Right atrium auricular region (tissue), 2 donors: ENCODE measurements around the gene SGPP1. TPM values are rescaled to one million over a fixed set of nuclear protein-coding genes. Genes with fewer than 3 reads are reported as not detected.
A peak's percentile ranks its signal among the peaks of the same experiment; 100 is the strongest.

ENCODE experiments used
- DNase-seq: peaks from one replicate; pipeline ENCODE4 v3.0.0-alpha.2; 2019; ENCODE audit warnings: low spot score
- H3K27ac ChIP-seq, 2 donors: fragments of 200-600 bp; sonication (generic); 1 replicate in 1 of 2; 2 replicates in 1 of 2; pipeline ENCODE4 v1.5.1; 2016 to 2019
- H3K27me3 ChIP-seq, 2 donors: fragments of 200-600 bp; sonication (generic); one replicate each; pipeline versions ENCODE4 v1.5.1 to v1.6.0; 2017 to 2019
- H3K36me3 ChIP-seq: fragments of 200-600 bp; sonication (generic); one replicate; pipeline ENCODE4 v1.5.1; 2016
- H3K4me1 ChIP-seq, 2 donors: fragments of 200-600 bp; sonication (generic); one replicate each; pipeline versions ENCODE4 v1.5.1 to v1.6.0; 2017 to 2019
- H3K4me3 ChIP-seq, 2 donors: fragments of 200-600 bp; sonication (generic); 1 replicate in 1 of 2; 2 replicates in 1 of 2; pipeline ENCODE4 v1.5.1; 2017 to 2019; ENCODE audit warnings: mild to moderate bottlenecking in 1 of 2, moderate library complexity in 1 of 2
- H3K9me3 ChIP-seq, 2 donors: fragments of 200-600 bp; sonication (generic); one replicate each; pipeline ENCODE4 v1.5.1; 2019
- CTCF ChIP-seq, 2 donors: fragments of 200-600 bp; sonication (generic); IDR thresholded peaks; one replicate each; pipeline ENCODE4 v1.5.1; 2019; ENCODE audit warnings: antibody characterized with exemption in 2 of 2
- total RNA-seq, 2 donors: library from RNA; depleted of rRNA; stranded (reverse); fragments of >200 nt; gene quantifications; one replicate each; pipeline ENCODE4 v1.1.0, GENCODE V29; 2016

Gene SGPP1
- total RNA-seq = 1 to 10 TPM; 9.1 to 9.3 TPM

- TF ChIP-seq CTCF (IDR thresholded peaks at IDR 0.05) = peak in 1 of 2 donors; percentile 49
- peaks cover 0 to 24% of the 10 kb centered on the region in 2 donors for H3K4me1 ChIP-seq
- H3K36me3 ChIP-seq = no peaks in the 10 kb centered on the region
These were observed at the start of gene SGPP1 for GRCh38 chr14:63727736-63728728. TSS of gene SGPP1 (minus strand) at chr14:63728065. CDS start at chr14:63727944, 121 bp downstream.

GRCh38 chr14:63777024-63777423, 49.2 kb upstream of the SGPP1 start:
- DNase-seq = no peak
- H3K9me3 ChIP-seq = no peaks in the 10 kb centered on the region
- no peak overlapping the region for H3K4me3 ChIP-seq
- no peak overlapping the region for H3K27ac ChIP-seq
- H3K27me3 ChIP-seq = no peaks in the 10 kb centered on the region
- no peaks in the 10 kb centered on the region for H3K4me1 ChIP-seq
- no peak for TF ChIP-seq CTCF (IDR thresholded peaks at IDR 0.05)
- no peaks in the 10 kb centered on the region for H3K36me3 ChIP-seq

More at GRCh38 chr14:63727736-63728728, at the start of gene SGPP1:
- peak within 1 kb of the TSS; percentile 95 to 97 for H3K4me3 ChIP-seq
- H3K27me3 ChIP-seq = no peaks in the 10 kb centered on the region
- H3K9me3 ChIP-seq = no peaks in the 10 kb centered on the region
- H3K27ac ChIP-seq = peak within 1 kb of the TSS; percentile 90
- DNase-seq = peak; percentile 75

GRCh38 chr14:63773504-63773903, 45.6 kb upstream of the SGPP1 start:
- TF ChIP-seq CTCF (IDR thresholded peaks at IDR 0.05) = no peak
- no peak overlapping the region for H3K4me3 ChIP-seq
- H3K36me3 ChIP-seq = no peaks in the 10 kb centered on the region
- no peaks in the 10 kb centered on the region for H3K27me3 ChIP-seq
- no peaks in the 10 kb centered on the region for H3K9me3 ChIP-seq
- no peaks in the 10 kb centered on the region for H3K4me1 ChIP-seq
- no peak overlapping the region for H3K27ac ChIP-seq
- DNase-seq = no peak

- TF ChIP-seq CTCF (IDR thresholded peaks at IDR 0.05) = peak; percentile 35 to 68
- Histone ChIP-seq H3K4me3 (no peak overlapping the region), H3K27me3 (no peaks in the 10 kb centered on the region), H3K36me3 (no peaks in the 10 kb centered on the region), H3K27ac (no peak overlapping the region), H3K4me1 (no peaks in the 10 kb centered on the region), H3K9me3 (no peaks in the 10 kb centered on the region)
- DNase-seq = no peak
These were observed 42.4 kb upstream of the SGPP1 start for GRCh38 chr14:63770187-63770807.

- no peaks in the 10 kb centered on the region for H3K4me1 ChIP-seq
- DNase-seq = no peak
- no peak for TF ChIP-seq CTCF (IDR thresholded peaks at IDR 0.05)
- H3K4me3 ChIP-seq = no peak overlapping the region
- no peak overlapping the region for H3K27ac ChIP-seq
- H3K9me3 ChIP-seq = no peaks in the 10 kb centered on the region
- no peaks in the 10 kb centered on the region for H3K27me3 ChIP-seq
- no peaks in the 10 kb centered on the region for H3K36me3 ChIP-seq
These were observed 38.7 kb upstream of the SGPP1 start for GRCh38 chr14:63766611-63767010.
